ENCODE measurements around the gene ITGB7.

GRCh38 chr12:53166837-53167236, 40.2 kb downstream of the ITGB7 start:
- TF ChIP-seq CTCF (conservative IDR thresholded peaks at IDR 0.05; ENCODE audit: low read depth, low read length) (no peak), EZH2 (IDR thresholded peaks at IDR 0.05; ENCODE audit: borderline replicate concordance, low read depth, low read length, poor library complexity, severe bottlenecking) (no peak)

All from A673 (cell line).